Measurements from ENCODE around the gene PGM5. TPM values are rescaled to one million over a fixed set of nuclear protein-coding genes. Genes with fewer than 3 reads are reported as not detected.

Gene PGM5
- total RNA-seq, 1 experiment from 2014 or later, result not detected

- Histone ChIP-seq H2AFZ (no peak overlapping the region), H3F3A (ENCODE audit: insufficient read depth, low read depth) (no peaks in the 10 kb centered on the region), H3K36me3 (ENCODE audit: low read depth) (no peaks in the 10 kb centered on the region), H3K27ac (no peak overlapping the region), H3K4me3 (no peak overlapping the region), H3K9me3 (ENCODE audit: insufficient read depth, low read depth) (no peaks in the 10 kb centered on the region), H3K4me2 (no peak overlapping the region), H3K9me2 (ENCODE audit: insufficient read depth) (no peaks in the 10 kb centered on the region), H3K27me3 (ENCODE audit: insufficient read depth, low read depth) (peaks cover 8% of the 10 kb centered on the region; the same call in 1 of the 2 replicates), H4K20me1 (ENCODE audit: insufficient read depth) (no peaks in the 10 kb centered on the region), H3K4me1 (replicated peaks; ENCODE audit: insufficient read depth) (no peaks in the 10 kb centered on the region), H3K79me2 (ENCODE audit: low read depth) (no peaks in the 10 kb centered on the region)
- no TSS peak for BruUV-seq (replicated peaks)
- intact Hi-C loops (cut with micrococcal nuclease; ENCODE audit: unreplicated experiment), result no loop called here
- CTCF ChIA-PET, result no interaction called here
- TF ChIP-seq CTCF (conservative IDR thresholded peaks at IDR 0.05) (no peak), EZH2 (IDR thresholded peaks at IDR 0.05; ENCODE audit: low read depth) (no peak)
- POLR2A ChIA-PET (ENCODE audit: unreplicated experiment), result no interaction called here
- no peak for DNase-seq
Observed at GRCh38 chr9:68532131-68532530, 175.7 kb downstream of the PGM5 start.

- no peaks in the 10 kb centered on the region for H3K79me2 ChIP-seq (ENCODE audit: low read depth)
- DNase-seq, result no peak
- ChIA-PET CTCF (no interaction called here), POLR2A (ENCODE audit: unreplicated experiment) (no interaction called here)
- H3K27me3 ChIP-seq (ENCODE audit: insufficient read depth, low read depth), result peaks cover 10% of the 10 kb centered on the region; the same call in 1 of the 2 replicates
- H3K4me2 ChIP-seq, result no peak overlapping the region
- intact Hi-C loops (cut with micrococcal nuclease; ENCODE audit: unreplicated experiment), result no loop called here
- no peaks in the 10 kb centered on the region for H4K20me1 ChIP-seq (ENCODE audit: insufficient read depth)
- H3K36me3 ChIP-seq (ENCODE audit: low read depth), result no peaks in the 10 kb centered on the region
- no peak overlapping the region for H3K4me3 ChIP-seq
- no peaks in the 10 kb centered on the region for H3F3A ChIP-seq (ENCODE audit: insufficient read depth, low read depth)
- TF ChIP-seq CTCF (conservative IDR thresholded peaks at IDR 0.05), result no peak
- no peak for TF ChIP-seq EZH2 (IDR thresholded peaks at IDR 0.05; ENCODE audit: low read depth)
- no peaks in the 10 kb centered on the region for H3K9me2 ChIP-seq (ENCODE audit: insufficient read depth)
- H2AFZ ChIP-seq, result no peak overlapping the region
- H3K4me1 ChIP-seq (replicated peaks; ENCODE audit: insufficient read depth), result no peaks in the 10 kb centered on the region
- no peaks in the 10 kb centered on the region for H3K9me3 ChIP-seq (ENCODE audit: insufficient read depth, low read depth)
- no peak overlapping the region for H3K27ac ChIP-seq
- BruUV-seq (replicated peaks), result no TSS peak
Observed at GRCh38 chr9:68533678-68534077, 177.3 kb downstream of the PGM5 start.

- intact Hi-C loops (cut with micrococcal nuclease; ENCODE audit: unreplicated experiment), result no loop called here
- BruUV-seq (replicated peaks), result no TSS peak
Observed at GRCh38 chr9:68536876-68537615, 180.6 kb downstream of the PGM5 start.

More at GRCh38 chr9:68536876-68537615, 180.6 kb downstream of the PGM5 start:
- POLR2A ChIA-PET (ENCODE audit: unreplicated experiment), result no interaction called here
- CTCF ChIA-PET, result no interaction called here
- H3K4me1 ChIP-seq (replicated peaks; ENCODE audit: insufficient read depth), result no peaks in the 10 kb centered on the region
- TF ChIP-seq CTCF (conservative IDR thresholded peaks at IDR 0.05) (no peak), EZH2 (IDR thresholded peaks at IDR 0.05; ENCODE audit: low read depth) (no peak)
- no peaks in the 10 kb centered on the region for H3K36me3 ChIP-seq (ENCODE audit: low read depth)
- DNase-seq, result no peak
- H3K9me3 ChIP-seq (ENCODE audit: insufficient read depth, low read depth), result no peaks in the 10 kb centered on the region
- no peaks in the 10 kb centered on the region for H4K20me1 ChIP-seq (ENCODE audit: insufficient read depth)
- no peak overlapping the region for H2AFZ ChIP-seq
- H3K27me3 ChIP-seq (ENCODE audit: insufficient read depth, low read depth), result peaks cover 8% of the 10 kb centered on the region; the same call in 1 of the 2 replicates
- no peaks in the 10 kb centered on the region for H3K9me2 ChIP-seq (ENCODE audit: insufficient read depth)
- H3K4me2 ChIP-seq, result no peak overlapping the region
- H3K27ac ChIP-seq, result no peak overlapping the region
- H3K79me2 ChIP-seq (ENCODE audit: low read depth), result no peaks in the 10 kb centered on the region
- H3F3A ChIP-seq (ENCODE audit: insufficient read depth, low read depth), result no peaks in the 10 kb centered on the region
- no peak overlapping the region for H3K4me3 ChIP-seq
